Retinal pigment epithelial cell (primary cell): ENCODE measurements around the gene RPP30.

ENCODE experiments used
- DNase-seq: peaks from one replicate; pipeline ENCODE4 v3.0.0-alpha.2; 2010; ENCODE audit warnings: low read depth
- H3K4me3 ChIP-seq: 2 replicates; pipeline ENCODE4 v1.5.1; 2011; ENCODE audit warnings: mild to moderate bottlenecking, low read length, control low read depth, moderate library complexity
- TF ChIP-seq, protein P1 (sequence below): conservative IDR thresholded peaks from 2 replicates; pipeline ENCODE4 v1.5.1; 2011; ENCODE audit warnings: low read depth, low read length, control low read depth, inconsistent platforms

The RPP30 gene

GRCh38 chr10:90944749-90945148, 73.0 kb downstream of the RPP30 start:
- no peak for DNase-seq
- no peak overlapping the region for H3K4me3 ChIP-seq
- TF ChIP-seq, protein P1, sequence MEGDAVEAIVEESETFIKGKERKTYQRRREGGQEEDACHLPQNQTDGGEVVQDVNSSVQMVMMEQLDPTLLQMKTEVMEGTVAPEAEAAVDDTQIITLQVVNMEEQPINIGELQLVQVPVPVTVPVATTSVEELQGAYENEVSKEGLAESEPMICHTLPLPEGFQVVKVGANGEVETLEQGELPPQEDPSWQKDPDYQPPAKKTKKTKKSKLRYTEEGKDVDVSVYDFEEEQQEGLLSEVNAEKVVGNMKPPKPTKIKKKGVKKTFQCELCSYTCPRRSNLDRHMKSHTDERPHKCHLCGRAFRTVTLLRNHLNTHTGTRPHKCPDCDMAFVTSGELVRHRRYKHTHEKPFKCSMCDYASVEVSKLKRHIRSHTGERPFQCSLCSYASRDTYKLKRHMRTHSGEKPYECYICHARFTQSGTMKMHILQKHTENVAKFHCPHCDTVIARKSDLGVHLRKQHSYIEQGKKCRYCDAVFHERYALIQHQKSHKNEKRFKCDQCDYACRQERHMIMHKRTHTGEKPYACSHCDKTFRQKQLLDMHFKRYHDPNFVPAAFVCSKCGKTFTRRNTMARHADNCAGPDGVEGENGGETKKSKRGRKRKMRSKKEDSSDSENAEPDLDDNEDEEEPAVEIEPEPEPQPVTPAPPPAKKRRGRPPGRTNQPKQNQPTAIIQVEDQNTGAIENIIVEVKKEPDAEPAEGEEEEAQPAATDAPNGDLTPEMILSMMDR: no peak

DNA sequence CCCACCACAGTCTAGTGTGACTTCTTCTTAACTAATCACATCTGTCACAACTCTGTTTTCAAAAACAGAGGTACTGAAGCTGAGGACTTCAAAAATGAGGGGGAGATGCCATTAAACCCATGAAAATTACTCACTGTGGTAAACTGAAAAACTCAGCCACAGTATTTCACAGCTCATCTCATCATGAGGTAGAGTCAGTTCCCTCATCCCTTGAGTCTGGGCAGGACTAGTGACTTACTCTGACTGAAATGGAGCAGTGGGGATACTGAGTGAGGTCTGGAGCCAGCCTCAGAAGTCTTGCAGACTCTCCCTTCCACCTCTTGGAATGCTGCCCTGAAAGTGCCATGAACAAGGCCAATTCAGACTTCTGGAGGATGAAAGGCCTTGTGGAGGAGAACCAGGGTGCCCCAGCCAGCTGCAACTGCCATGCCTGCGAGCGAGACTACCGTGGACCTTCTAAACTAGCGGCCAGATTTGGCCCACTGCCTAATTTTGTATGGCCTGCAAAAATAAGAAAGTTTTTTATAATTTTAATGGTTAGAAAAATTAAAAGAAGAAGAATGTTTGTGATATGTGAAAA, 73.8 kb downstream of the RPP30 start:
- DNase-seq: no peak
- TF ChIP-seq, protein P1: no peak

GRCh38 chr10:90947030-90947960, 75.5 kb downstream of the RPP30 start:
- no peak for DNase-seq
- TF ChIP-seq, protein P1: no peak
- H3K4me3 ChIP-seq: no peak overlapping the region

More for the DNA sequence above, 73.8 kb downstream of the RPP30 start:
- no peak overlapping the region for H3K4me3 ChIP-seq
